Hepatocyte (in vitro differentiated cells): ENCODE measurements around the gene FBXL17.

Experiments used
- EZH2 ChIP-seq: fragments of 200-600 bp; sonication (generic); IDR thresholded peaks from 2 replicates; pipeline ENCODE4 v1.6.1; 2016; ENCODE audit warnings: antibody characterized with exemption, mild to moderate bottlenecking, borderline replicate concordance
- EZH2phosphoT487 ChIP-seq: fragments of 200-600 bp; sonication (generic); IDR thresholded peaks from one replicate; pipeline ENCODE4 v1.6.1; 2018; ENCODE audit warnings: antibody characterized with exemption, mild to moderate bottlenecking, low read depth, moderate library complexity; ENCODE audit not compliant: unreplicated experiment, severe bottlenecking
- TF ChIP-seq, protein P1 (sequence below): fragments of 200-600 bp; sonication (generic); IDR thresholded peaks from 2 replicates; pipeline ENCODE4 v1.5.1; 2016; ENCODE audit warnings: antibody characterized with exemption, mild to moderate bottlenecking; ENCODE audit not compliant: poor library complexity

DNA sequence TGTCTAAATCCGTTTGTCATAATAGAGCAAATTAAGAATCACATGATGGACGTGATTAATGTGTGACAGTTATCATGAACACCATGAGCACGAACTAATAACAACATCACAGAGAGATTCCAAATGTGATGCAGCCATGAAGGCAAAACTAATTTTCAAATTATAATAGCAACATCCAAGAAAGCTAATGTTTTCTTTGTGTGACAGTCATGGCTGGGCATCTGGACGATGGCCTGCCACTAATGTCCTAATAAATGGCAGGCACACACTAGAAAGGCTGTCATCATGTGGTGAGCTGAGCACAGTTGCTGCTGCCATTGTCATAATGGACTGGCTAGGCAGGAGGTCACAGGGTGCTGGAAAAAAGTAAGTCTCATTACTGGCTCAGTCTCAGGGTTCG, 431.1 kb downstream of the FBXL17 start:
- TF ChIP-seq, protein P1, sequence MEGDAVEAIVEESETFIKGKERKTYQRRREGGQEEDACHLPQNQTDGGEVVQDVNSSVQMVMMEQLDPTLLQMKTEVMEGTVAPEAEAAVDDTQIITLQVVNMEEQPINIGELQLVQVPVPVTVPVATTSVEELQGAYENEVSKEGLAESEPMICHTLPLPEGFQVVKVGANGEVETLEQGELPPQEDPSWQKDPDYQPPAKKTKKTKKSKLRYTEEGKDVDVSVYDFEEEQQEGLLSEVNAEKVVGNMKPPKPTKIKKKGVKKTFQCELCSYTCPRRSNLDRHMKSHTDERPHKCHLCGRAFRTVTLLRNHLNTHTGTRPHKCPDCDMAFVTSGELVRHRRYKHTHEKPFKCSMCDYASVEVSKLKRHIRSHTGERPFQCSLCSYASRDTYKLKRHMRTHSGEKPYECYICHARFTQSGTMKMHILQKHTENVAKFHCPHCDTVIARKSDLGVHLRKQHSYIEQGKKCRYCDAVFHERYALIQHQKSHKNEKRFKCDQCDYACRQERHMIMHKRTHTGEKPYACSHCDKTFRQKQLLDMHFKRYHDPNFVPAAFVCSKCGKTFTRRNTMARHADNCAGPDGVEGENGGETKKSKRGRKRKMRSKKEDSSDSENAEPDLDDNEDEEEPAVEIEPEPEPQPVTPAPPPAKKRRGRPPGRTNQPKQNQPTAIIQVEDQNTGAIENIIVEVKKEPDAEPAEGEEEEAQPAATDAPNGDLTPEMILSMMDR: no peak
- TF ChIP-seq EZH2phosphoT487 (no peak), EZH2 (no peak)
